ENCODE measurements around the gene SUN2. TPM values are rescaled to one million over a fixed set of nuclear protein-coding genes. Genes with fewer than 3 reads are reported as not detected.

SUN2 gene
- total RNA-seq, 1 experiment from 2014 or later, result 169 TPM

GRCh38 chr22:38724176-38724575 is 31.6 kb downstream of the SUN2 start:
- Histone ChIP-seq H3K79me2 (ENCODE audit: low read depth) (peaks cover 29% of the 10 kb centered on the region), H3F3A (ENCODE audit: insufficient read depth, low read depth) (peaks cover 19% of the 10 kb centered on the region), H3K4me1 (replicated peaks; ENCODE audit: insufficient read depth) (peaks cover 3% of the 10 kb centered on the region), H3K4me3 (no peak overlapping the region), H3K9me3 (ENCODE audit: insufficient read depth, low read depth) (no peaks in the 10 kb centered on the region), H3K36me3 (ENCODE audit: low read depth) (peaks cover 80% of the 10 kb centered on the region), H3K4me2 (no peak overlapping the region), H3K9me2 (ENCODE audit: insufficient read depth) (no peaks in the 10 kb centered on the region), H3K27me3 (ENCODE audit: insufficient read depth, low read depth) (no peaks in the 10 kb centered on the region), H4K20me1 (ENCODE audit: insufficient read depth) (peaks cover 30% of the 10 kb centered on the region), H2AFZ (no peak overlapping the region), H3K27ac (no peak overlapping the region)
- no peak for TF ChIP-seq EZH2 (IDR thresholded peaks at IDR 0.05; ENCODE audit: low read depth)
- no peak for TF ChIP-seq CTCF (conservative IDR thresholded peaks at IDR 0.05)
- intact Hi-C loops (cut with micrococcal nuclease; ENCODE audit: unreplicated experiment), result loop anchor here (2.0 kb wide), 1 partner anchor 43 kb away; no protein-coding TSS in a partner anchor
- ChIA-PET POLR2A (ENCODE audit: unreplicated experiment) (no interaction called here), CTCF (interaction anchor here (0.6 to 1.3 kb wide), 5 partner anchors 10 to 27 kb away, joined by 3 to 8 read pairs (median 3); no protein-coding TSS in a partner anchor)
- DNase-seq, result no peak
- no TSS peak for BruUV-seq (replicated peaks)

- Histone ChIP-seq H3K9me2 (ENCODE audit: insufficient read depth) (no peaks in the 10 kb centered on the region), H3K79me2 (ENCODE audit: low read depth) (peaks cover 40% of the 10 kb centered on the region), H3K4me2 (no peak overlapping the region), H3K27me3 (ENCODE audit: insufficient read depth, low read depth) (no peaks in the 10 kb centered on the region), H3K27ac (no peak overlapping the region), H2AFZ (no peak overlapping the region), H3K4me3 (no peak overlapping the region), H4K20me1 (ENCODE audit: insufficient read depth) (peaks cover 40% of the 10 kb centered on the region), H3K4me1 (replicated peaks; ENCODE audit: insufficient read depth) (peaks cover 23% of the 10 kb centered on the region), H3F3A (ENCODE audit: insufficient read depth, low read depth) (peaks cover 41% of the 10 kb centered on the region), H3K36me3 (ENCODE audit: low read depth) (peaks cover 61% of the 10 kb centered on the region), H3K9me3 (ENCODE audit: insufficient read depth, low read depth) (no peaks in the 10 kb centered on the region)
- no peak for DNase-seq
- BruUV-seq (replicated peaks), result no TSS peak
- no peak for TF ChIP-seq CTCF (conservative IDR thresholded peaks at IDR 0.05)
- TF ChIP-seq EZH2 (IDR thresholded peaks at IDR 0.05; ENCODE audit: low read depth), result no peak
- POLR2A ChIA-PET (ENCODE audit: unreplicated experiment), result interaction anchor here (0.6 kb wide), 1 partner anchor 10 kb away, joined by 3 read pairs; no protein-coding TSS in a partner anchor
- intact Hi-C loops (cut with micrococcal nuclease; ENCODE audit: unreplicated experiment), result no loop called here
- CTCF ChIA-PET, result interaction anchor here (0.9 kb wide), 1 partner anchor 39 kb away, joined by 3 read pairs; the partner anchor contains the start of gene TOMM22
Observed at GRCh38 chr22:38721551-38721950, 34.2 kb downstream of the SUN2 start.

GRCh38 chr22:38720350-38720749 is 35.4 kb downstream of the SUN2 start:
- intact Hi-C loops (cut with micrococcal nuclease; ENCODE audit: unreplicated experiment), result no loop called here
- peaks cover 52% of the 10 kb centered on the region for H4K20me1 ChIP-seq (ENCODE audit: insufficient read depth)
- no peak for DNase-seq
- H3K4me2 ChIP-seq, result no peak overlapping the region
- CTCF ChIA-PET, result no interaction called here
- TF ChIP-seq CTCF (conservative IDR thresholded peaks at IDR 0.05), result no peak
- H3K9me3 ChIP-seq (ENCODE audit: insufficient read depth, low read depth), result no peaks in the 10 kb centered on the region
- H3K36me3 ChIP-seq (ENCODE audit: low read depth), result peaks cover 62% of the 10 kb centered on the region
- H3K4me3 ChIP-seq, result no peak overlapping the region
- POLR2A ChIA-PET (ENCODE audit: unreplicated experiment), result interaction anchor here (0.6 to 0.7 kb wide), 2 partner anchors 15 to 39 kb away, joined by 3 to 4 read pairs; partner anchors contain the start of gene GTPBP1
- peaks cover 23% of the 10 kb centered on the region for H3K4me1 ChIP-seq (replicated peaks; ENCODE audit: insufficient read depth)
- BruUV-seq (replicated peaks), result no TSS peak
- no peaks in the 10 kb centered on the region for H3K27me3 ChIP-seq (ENCODE audit: insufficient read depth, low read depth)
- H3K9me2 ChIP-seq (ENCODE audit: insufficient read depth), result no peaks in the 10 kb centered on the region
- no peak overlapping the region for H2AFZ ChIP-seq
- peaks cover 51% of the 10 kb centered on the region for H3K79me2 ChIP-seq (ENCODE audit: low read depth)
- peaks cover 46% of the 10 kb centered on the region for H3F3A ChIP-seq (ENCODE audit: insufficient read depth, low read depth)
- no peak overlapping the region for H3K27ac ChIP-seq

All from PC-9 (cell line).